SK-N-SH treated with all-trans-retinoic acid at 6 μM for 48 hours (cell line): ENCODE measurements around the gene NPVF.

Experiments
- ARNTL ChIP-seq: fragments of 450-650 bp; formaldehyde crosslinking; IDR thresholded peaks from 2 replicates; pipeline ENCODE4 v1.5.0; 2020; ENCODE audit warnings: low read depth, mild to moderate bottlenecking, moderate library complexity, borderline replicate concordance
- ESRRG ChIP-seq: fragments of 250-450 bp; sonication (Bioruptor Pico); IDR thresholded peaks from 2 replicates; pipeline ENCODE4 v1.6.1; 2021; ENCODE audit warnings: mild to moderate bottlenecking
- GLIS3 ChIP-seq: fragments of 250-450 bp; sonication (Bioruptor Pico); IDR thresholded peaks from 2 replicates; pipeline ENCODE4 v1.5.0; 2020; ENCODE audit warnings: mild to moderate bottlenecking, moderate library complexity
- OSR1 ChIP-seq: fragments of 250-450 bp; sonication (Bioruptor Pico); IDR thresholded peaks from 2 replicates; pipeline ENCODE4 v1.8.0; 2022; ENCODE audit warnings: moderate library complexity, mild to moderate bottlenecking, inconsistent platforms
- ZFP3 ChIP-seq: fragments of 250-450 bp; sonication (Bioruptor Pico); IDR thresholded peaks from 2 replicates; pipeline ENCODE4 v1.5.0; 2020; ENCODE audit warnings: mild to moderate bottlenecking, moderate library complexity
- ZFP30 ChIP-seq: fragments of 450-650 bp; formaldehyde crosslinking; IDR thresholded peaks from 2 replicates; pipeline ENCODE4 v1.5.0; 2022; ENCODE audit warnings: mild to moderate bottlenecking, moderate library complexity
- ZNF70 ChIP-seq: fragments of 450-650 bp; formaldehyde crosslinking; IDR thresholded peaks from 2 replicates; pipeline ENCODE4 v1.5.0; 2020; ENCODE audit warnings: mild to moderate bottlenecking, moderate library complexity

DNA sequence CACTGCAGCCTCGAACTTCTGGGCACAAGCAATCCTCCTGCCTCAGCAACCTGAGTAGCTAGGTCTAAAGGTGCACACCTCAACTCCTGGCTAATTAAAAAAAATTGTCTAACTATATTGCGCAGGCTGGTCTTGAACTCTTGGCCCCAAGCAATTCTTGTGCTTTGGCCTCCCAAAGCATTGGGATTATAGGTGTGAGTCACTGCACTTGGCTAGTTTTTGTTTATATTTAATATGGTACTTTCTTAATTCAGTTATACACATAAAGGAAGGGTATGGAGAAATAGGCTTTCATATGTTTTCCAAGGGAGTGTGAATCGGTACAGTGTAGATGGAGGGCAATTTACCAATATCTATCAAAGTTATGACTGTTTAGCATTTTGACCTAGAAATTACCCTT is 20.4 kb downstream of the NPVF start:
- TF ChIP-seq GLIS3 (CRISPR knock-in tag) (no peak), ESRRG (no peak), ZFP3 (CRISPR knock-in tag) (no peak), ARNTL (CRISPR knock-in tag) (no peak), OSR1 (CRISPR knock-in tag) (no peak), ZFP30 (no peak), ZNF70 (CRISPR knock-in tag) (no peak)
